ENCODE measurements around the gene SLC25A18.
"Not testable (repeated sequence)": the region's sequence is repeated elsewhere in the genome, so short reads cannot be mapped to it uniquely, and the experiment has no call there.

Gene SLC25A18

GRCh38 chr22:17612057-17612456, 48.8 kb downstream of the SLC25A18 start:
- Histone ChIP-seq H3K27me3 (ENCODE audit: insufficient read depth, low read length) (no peaks in the 10 kb centered on the region), H3K4me1 (ENCODE audit: insufficient read depth, low read length) (no peaks in the 10 kb centered on the region), H3K9me3 (ENCODE audit: insufficient read depth, low read depth, low read length) (no peaks in the 10 kb centered on the region), H3K4me3 (ENCODE audit: low read length) (no peak overlapping the region), H3K27ac (ENCODE audit: low read length) (no peak overlapping the region), H3K36me3 (ENCODE audit: insufficient read depth, low read depth, low read length) (peaks cover 52% of the 10 kb centered on the region), H3K9ac (ENCODE audit: low read depth, low read length) (no peak overlapping the region)

GRCh38 chr22:17613280-17613679, 50.0 kb downstream of the SLC25A18 start:
- H3K9ac ChIP-seq (ENCODE audit: low read depth, low read length), result no peak overlapping the region
- H3K9me3 ChIP-seq (ENCODE audit: insufficient read depth, low read depth, low read length), result no peaks in the 10 kb centered on the region
- H3K27me3 ChIP-seq (ENCODE audit: insufficient read depth, low read length), result no peaks in the 10 kb centered on the region
- H3K4me1 ChIP-seq (ENCODE audit: insufficient read depth, low read length), result no peaks in the 10 kb centered on the region
- H3K36me3 ChIP-seq (ENCODE audit: insufficient read depth, low read depth, low read length), result peaks cover 50% of the 10 kb centered on the region
- H3K4me3 ChIP-seq (ENCODE audit: low read length), result no peak overlapping the region
- no peak overlapping the region for H3K27ac ChIP-seq (ENCODE audit: low read length)

- H3K27me3 ChIP-seq (ENCODE audit: insufficient read depth, low read length), result no peaks in the 10 kb centered on the region
- H3K9me3 ChIP-seq (ENCODE audit: insufficient read depth, low read depth, low read length), result no peaks in the 10 kb centered on the region
- H3K4me3 ChIP-seq (ENCODE audit: low read length), result peak overlapping the region; percentile 97
- H3K4me1 ChIP-seq (ENCODE audit: insufficient read depth, low read length), result no peaks in the 10 kb centered on the region; the same call in 1 of the 2 replicates
- peak overlapping the region; percentile 96 for H3K9ac ChIP-seq (ENCODE audit: low read depth, low read length)
- peaks cover 8% of the 10 kb centered on the region; the same call in 1 of the 2 replicates for H3K36me3 ChIP-seq (ENCODE audit: insufficient read depth, low read depth, low read length)
- H3K27ac ChIP-seq (ENCODE audit: low read length), result peak overlapping the region; percentile 35
These were observed 64.7 kb downstream of the SLC25A18 start for GRCh38 chr22:17627961-17628405.

- Histone ChIP-seq H3K27ac (ENCODE audit: low read length) (peak within 1 kb of the TSS; percentile 75), H3K4me3 (ENCODE audit: low read length) (peak within 1 kb of the TSS; percentile 97), H3K9ac (ENCODE audit: low read depth, low read length) (peak within 1 kb of the TSS; percentile 96), H3K36me3 (ENCODE audit: insufficient read depth, low read depth, low read length) (0 out of 2 replicates have a peak, but pooled peaks cover 4% of the 10 kb centered on the region), H3K4me1 (ENCODE audit: insufficient read depth, low read length) (no peaks in the 10 kb centered on the region; the same call in none of the 2 replicates), H3K27me3 (ENCODE audit: insufficient read depth, low read length) (no peaks in the 10 kb centered on the region), H3K9me3 (ENCODE audit: insufficient read depth, low read depth, low read length) (no peaks in the 10 kb centered on the region)
These were observed 65.3 kb downstream of the SLC25A18 start, which contains the start of gene ATP6V1E1 for GRCh38 chr22:17628406-17629172. Gene ATP6V1E1 (minus strand): TSS chr22:17628749. CDS start chr22:17628635, 114 bp downstream.

- no peaks in the 10 kb centered on the region for H3K27me3 ChIP-seq (ENCODE audit: insufficient read depth, low read length)
- H3K9ac ChIP-seq (ENCODE audit: low read depth, low read length), result peak overlapping the region; percentile 96
- no peaks in the 10 kb centered on the region; the same call in none of the 2 replicates for H3K4me1 ChIP-seq (ENCODE audit: insufficient read depth, low read length)
- H3K36me3 ChIP-seq (ENCODE audit: insufficient read depth, low read depth, low read length), result no peaks in the 10 kb centered on the region
- peak overlapping the region; percentile 75 for H3K27ac ChIP-seq (ENCODE audit: low read length)
- H3K4me3 ChIP-seq (ENCODE audit: low read length), result peak overlapping the region; percentile 97
- no peaks in the 10 kb centered on the region for H3K9me3 ChIP-seq (ENCODE audit: insufficient read depth, low read depth, low read length)
These were observed 65.8 kb downstream of the SLC25A18 start for GRCh38 chr22:17629173-17629489.

GRCh38 chr22:17629641-17630040, 66.3 kb downstream of the SLC25A18 start:
- Histone ChIP-seq H3K9ac (ENCODE audit: low read depth, low read length) (peak overlapping the region; percentile 96; the same call in 1 of the 2 replicates), H3K27me3 (ENCODE audit: insufficient read depth, low read length) (no peaks in the 10 kb centered on the region), H3K9me3 (ENCODE audit: insufficient read depth, low read depth, low read length) (no peaks in the 10 kb centered on the region), H3K36me3 (ENCODE audit: insufficient read depth, low read depth, low read length) (no peaks in the 10 kb centered on the region), H3K27ac (ENCODE audit: low read length) (no peak overlapping the region), H3K4me3 (ENCODE audit: low read length) (peak overlapping the region; percentile 97), H3K4me1 (ENCODE audit: insufficient read depth, low read length) (no peaks in the 10 kb centered on the region; the same call in none of the 2 replicates)

- Histone ChIP-seq H3K9ac (ENCODE audit: low read depth, low read length) (no peak overlapping the region), H3K4me1 (ENCODE audit: insufficient read depth, low read length) (no peaks in the 10 kb centered on the region; the same call in none of the 2 replicates), H3K27ac (ENCODE audit: low read length) (no peak overlapping the region)
These were observed 67.8 kb downstream of the SLC25A18 start for GRCh38 chr22:17631076-17631565.

GRCh38 chr22:17633217-17633997, 70.1 kb downstream of the SLC25A18 start:
- Histone ChIP-seq H3K9ac (ENCODE audit: low read depth, low read length) (no peak overlapping the region), H3K27me3 (ENCODE audit: insufficient read depth, low read length) (no peaks in the 10 kb centered on the region), H3K9me3 (ENCODE audit: insufficient read depth, low read depth, low read length) (no peaks in the 10 kb centered on the region), H3K27ac (ENCODE audit: low read length) (no peak overlapping the region), H3K4me3 (ENCODE audit: low read length) (no peak overlapping the region), H3K36me3 (ENCODE audit: insufficient read depth, low read depth, low read length) (no peaks in the 10 kb centered on the region), H3K4me1 (ENCODE audit: insufficient read depth, low read length) (no peaks in the 10 kb centered on the region; the same call in none of the 2 replicates)

More at GRCh38 chr22:17631076-17631565, 67.8 kb downstream of the SLC25A18 start:
- Histone ChIP-seq H3K36me3 (ENCODE audit: insufficient read depth, low read depth, low read length) (no peaks in the 10 kb centered on the region), H3K27me3 (ENCODE audit: insufficient read depth, low read length) (no peaks in the 10 kb centered on the region), H3K9me3 (ENCODE audit: insufficient read depth, low read depth, low read length) (no peaks in the 10 kb centered on the region), H3K4me3 (ENCODE audit: low read length) (no peak overlapping the region)

- H3K36me3 ChIP-seq (ENCODE audit: insufficient read depth, low read depth, low read length), result no peaks in the 10 kb centered on the region
- H3K27ac ChIP-seq (ENCODE audit: low read length), result no peak overlapping the region
- no peak overlapping the region for H3K9ac ChIP-seq (ENCODE audit: low read depth, low read length)
- no peaks in the 10 kb centered on the region for H3K9me3 ChIP-seq (ENCODE audit: insufficient read depth, low read depth, low read length)
- H3K4me1 ChIP-seq (ENCODE audit: insufficient read depth, low read length), result no peaks in the 10 kb centered on the region; the same call in none of the 2 replicates
- H3K27me3 ChIP-seq (ENCODE audit: insufficient read depth, low read length), result no peaks in the 10 kb centered on the region
- no peak overlapping the region for H3K4me3 ChIP-seq (ENCODE audit: low read length)
These were observed 70.7 kb downstream of the SLC25A18 start for GRCh38 chr22:17633998-17634323.

GRCh38 chr22:17634696-17635095, 71.4 kb downstream of the SLC25A18 start:
- H3K27ac ChIP-seq (ENCODE audit: low read length), result no peak overlapping the region

GRCh38 chr22:17636850-17637249, 73.6 kb downstream of the SLC25A18 start:
- not testable (repeated sequence) for H3K27ac ChIP-seq (ENCODE audit: low read length)

More at GRCh38 chr22:17634696-17635095, 71.4 kb downstream of the SLC25A18 start:
- Histone ChIP-seq H3K36me3 (ENCODE audit: insufficient read depth, low read depth, low read length) (no peaks in the 10 kb centered on the region), H3K27me3 (ENCODE audit: insufficient read depth, low read length) (no peaks in the 10 kb centered on the region), H3K9me3 (ENCODE audit: insufficient read depth, low read depth, low read length) (no peaks in the 10 kb centered on the region), H3K4me3 (ENCODE audit: low read length) (no peak overlapping the region), H3K9ac (ENCODE audit: low read depth, low read length) (no peak overlapping the region), H3K4me1 (ENCODE audit: insufficient read depth, low read length) (no peaks in the 10 kb centered on the region; the same call in 1 of the 2 replicates)

More at GRCh38 chr22:17636850-17637249, 73.6 kb downstream of the SLC25A18 start:
- not testable (repeated sequence) for H3K4me3 ChIP-seq (ENCODE audit: low read length); H3K9me3 ChIP-seq (ENCODE audit: insufficient read depth, low read depth, low read length); H3K9ac ChIP-seq (ENCODE audit: low read depth, low read length); H3K27me3 ChIP-seq (ENCODE audit: insufficient read depth, low read length); H3K4me1 ChIP-seq (ENCODE audit: insufficient read depth, low read length); H3K36me3 ChIP-seq (ENCODE audit: insufficient read depth, low read depth, low read length)

Measured in iPS-20b (cell line).